HG03175 (cell line): ENCODE data around the gene FAM184B.
A peak's percentile ranks its signal among the peaks of the same experiment; 100 is the strongest.

ENCODE experiments used
- ATAC-seq: cut with Tn5 transposase; IDR thresholded peaks from one replicate; pipeline ENCODE4 v1.9.1; 2021; ENCODE audit warnings: mild to moderate bottlenecking, moderate library complexity; ENCODE audit not compliant: unreplicated experiment

Gene FAM184B

GRCh38 chr4:17781300-17782287 is at the start of gene FAM184B:
Gene FAM184B, minus strand, starts transcription at chr4:17781621. Its CDS starts 322 bp downstream, at chr4:17781299.
- ATAC-seq = no peak

- ATAC-seq = no peak
Measured at GRCh38 chr4:17823871-17824669, 42.6 kb upstream of the FAM184B start.

GRCh38 chr4:17817027-17817426 is 35.6 kb upstream of the FAM184B start:
- ATAC-seq = peak; percentile 83

GRCh38 chr4:17816142-17816541 is 34.7 kb upstream of the FAM184B start:
- no peak for ATAC-seq

GRCh38 chr4:17814140-17814539 is 32.7 kb upstream of the FAM184B start:
- ATAC-seq = no peak

GRCh38 chr4:17812801-17813200 is 31.4 kb upstream of the FAM184B start:
- ATAC-seq = no peak

GRCh38 chr4:17812125-17812524 is 30.7 kb upstream of the FAM184B start:
- ATAC-seq = no peak

GRCh38 chr4:17811078-17811603 is 29.7 kb upstream of the FAM184B start:
- peak; percentile 27 for ATAC-seq

- ATAC-seq = peak; percentile 89
Measured at GRCh38 chr4:17810260-17811077, 29.0 kb upstream of the FAM184B start, which contains the start of the genes DCAF16 and NCAPG. Gene DCAF16, minus strand, starts transcription at chr4:17810757. Its CDS starts 6,616 bp downstream, at chr4:17804141. Gene NCAPG, plus strand, starts transcription at chr4:17810979. Its CDS starts 99 bp downstream, at chr4:17811078.

- ATAC-seq = no peak
Measured at GRCh38 chr4:17809667-17810066, 28.2 kb upstream of the FAM184B start.

- no peak for ATAC-seq
Measured at GRCh38 chr4:17807446-17807845, 26.0 kb upstream of the FAM184B start.

GRCh38 chr4:17805580-17806155 is 24.2 kb upstream of the FAM184B start:
- no peak for ATAC-seq

- ATAC-seq = no peak
Measured at GRCh38 chr4:17797808-17798207, 16.4 kb upstream of the FAM184B start.

- no peak for ATAC-seq
Measured at GRCh38 chr4:17794730-17795129, 13.3 kb upstream of the FAM184B start.

- ATAC-seq = no peak
Measured at GRCh38 chr4:17788956-17789355, 7.5 kb upstream of the FAM184B start.

GRCh38 chr4:17787315-17787714 is 5.9 kb upstream of the FAM184B start:
- ATAC-seq = no peak

GRCh38 chr4:17786567-17786966 is 5.1 kb upstream of the FAM184B start:
- no peak for ATAC-seq

GRCh38 chr4:17785858-17786257 is 4.4 kb upstream of the FAM184B start:
- no peak for ATAC-seq

- ATAC-seq = no peak
Measured at GRCh38 chr4:17780501-17781299, 721 bp downstream of the FAM184B start.
